HG03095 (cell line): ENCODE results near the gene BTBD6.
"Not testable (repeated sequence)": the region's sequence is repeated elsewhere in the genome, so short reads cannot be mapped to it uniquely, and the experiment has no call there.

ENCODE experiments used
- ATAC-seq: cut with Tn5 transposase; IDR thresholded peaks from one replicate; pipeline ENCODE4 v1.9.1; 2021; ENCODE audit warnings: moderate library complexity; ENCODE audit not compliant: unreplicated experiment

BTBD6 gene

DNA sequence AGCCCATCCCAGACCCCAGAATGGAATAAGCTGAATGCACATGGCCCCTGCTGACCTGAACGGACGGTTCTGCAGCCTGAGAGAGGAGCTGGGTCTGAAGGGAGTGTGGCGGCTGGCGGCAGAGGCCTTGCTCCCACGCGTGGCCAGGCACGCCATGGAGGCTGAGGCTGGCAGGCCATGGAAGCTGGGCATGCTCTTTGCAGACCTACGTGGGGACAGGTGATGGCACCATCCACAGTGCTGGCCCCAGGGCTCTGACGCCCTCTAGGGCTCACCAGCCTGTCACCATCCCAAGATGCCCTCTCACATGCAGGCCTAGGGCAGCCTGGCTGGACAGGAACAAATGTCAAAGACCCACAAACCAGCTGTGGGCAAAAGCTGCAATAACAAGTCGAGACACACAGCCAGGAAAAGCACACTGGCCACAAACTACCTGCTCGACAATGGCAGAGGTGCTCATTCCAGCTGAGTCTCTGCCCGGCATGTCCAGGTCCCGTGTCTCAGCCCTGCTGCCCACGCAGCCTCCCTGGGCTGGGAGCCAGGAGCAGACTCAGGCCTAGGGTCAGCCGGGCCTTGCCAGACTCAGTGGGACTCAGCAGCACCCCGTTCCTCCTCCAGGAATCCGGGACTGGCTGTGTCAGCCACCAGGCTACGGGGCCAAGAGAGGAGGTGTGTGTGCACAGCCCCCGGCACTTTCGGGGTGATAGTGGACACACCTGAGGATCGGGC, 19.7 kb downstream of the BTBD6 start:
- ATAC-seq, result no peak

DNA sequence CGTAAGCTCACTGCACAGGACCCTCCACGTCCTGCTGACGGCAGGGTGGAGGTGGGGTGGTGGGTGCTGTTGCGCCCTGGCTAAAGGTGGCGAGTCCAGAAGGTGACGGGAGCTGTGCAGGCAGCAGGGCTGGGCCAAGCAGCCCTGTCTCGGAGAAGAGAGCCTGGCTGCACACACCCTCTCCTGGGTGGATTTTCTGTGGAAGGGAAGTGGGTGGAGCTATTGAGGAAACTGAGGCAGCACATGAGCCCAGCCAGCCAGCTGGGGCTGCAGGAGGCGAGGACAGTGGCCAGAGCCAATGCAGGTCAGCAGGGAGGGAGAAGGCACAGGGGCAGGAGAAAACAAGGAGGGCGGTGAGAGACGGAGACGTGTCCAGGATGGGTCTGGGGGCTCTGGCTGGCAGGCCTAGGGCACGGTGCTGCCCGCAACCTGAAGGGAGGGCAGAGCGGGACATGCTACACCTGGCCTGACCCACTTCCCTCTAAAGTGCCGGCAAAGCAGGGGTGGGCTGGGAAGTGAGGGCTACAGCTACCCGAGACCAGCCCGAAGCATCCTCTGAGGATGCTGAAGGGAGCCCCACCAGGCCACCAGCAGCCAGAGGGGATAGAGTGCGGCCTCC, 20.5 kb downstream of the BTBD6 start:
- no peak for ATAC-seq

DNA sequence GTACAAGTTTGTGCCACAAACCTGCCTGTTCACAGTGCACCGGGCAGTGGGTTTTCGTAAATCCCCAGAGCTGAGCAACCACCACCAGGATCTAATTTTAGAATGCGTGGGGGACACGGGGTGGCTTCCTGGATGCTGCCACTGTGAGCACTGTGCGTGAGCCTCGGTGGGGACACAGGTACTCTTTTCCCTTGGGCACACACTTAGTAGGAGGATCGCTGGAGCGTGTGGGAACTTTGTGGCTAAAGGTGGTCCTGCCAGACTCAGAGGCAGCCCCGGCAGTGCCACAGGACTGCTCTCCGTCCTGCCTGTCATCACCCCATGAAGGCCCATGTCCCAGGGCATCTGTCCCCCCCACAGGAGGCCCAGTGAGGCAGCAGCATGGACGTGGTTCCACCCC, 21.1 kb downstream of the BTBD6 start:
- no peak for ATAC-seq

DNA sequence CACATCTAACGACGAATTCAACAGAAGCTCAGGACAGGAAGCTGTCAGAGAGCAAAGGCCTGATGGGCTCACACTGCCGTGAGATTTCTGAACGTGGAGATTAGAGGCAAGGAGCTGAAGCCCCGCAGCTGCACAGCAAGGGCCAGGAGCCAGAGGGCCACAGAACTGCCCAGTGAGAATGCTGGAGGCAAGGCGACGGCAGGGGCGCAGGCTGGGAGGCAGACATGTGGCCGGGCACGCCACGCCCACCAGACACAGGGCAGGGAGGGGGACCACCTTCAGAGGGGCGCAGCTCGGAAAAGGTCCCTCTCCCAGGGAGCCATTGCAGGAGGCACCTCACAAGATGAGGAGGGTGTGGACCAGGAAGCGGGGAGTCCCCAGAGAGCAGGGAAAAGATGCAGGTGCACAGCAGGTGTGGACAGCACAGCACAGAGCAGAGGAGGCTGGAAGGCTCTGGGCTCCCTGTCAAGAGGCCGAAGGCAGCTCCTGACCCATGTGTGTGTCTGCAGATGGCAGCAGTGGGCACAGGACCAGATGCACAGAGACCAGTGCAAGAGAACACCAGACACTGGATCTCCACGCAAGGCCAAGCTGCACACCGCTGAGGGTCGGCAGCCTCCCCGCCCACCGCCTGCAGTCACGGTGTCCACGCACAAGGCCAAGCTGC, 23.0 kb downstream of the BTBD6 start:
- no peak for ATAC-seq

DNA sequence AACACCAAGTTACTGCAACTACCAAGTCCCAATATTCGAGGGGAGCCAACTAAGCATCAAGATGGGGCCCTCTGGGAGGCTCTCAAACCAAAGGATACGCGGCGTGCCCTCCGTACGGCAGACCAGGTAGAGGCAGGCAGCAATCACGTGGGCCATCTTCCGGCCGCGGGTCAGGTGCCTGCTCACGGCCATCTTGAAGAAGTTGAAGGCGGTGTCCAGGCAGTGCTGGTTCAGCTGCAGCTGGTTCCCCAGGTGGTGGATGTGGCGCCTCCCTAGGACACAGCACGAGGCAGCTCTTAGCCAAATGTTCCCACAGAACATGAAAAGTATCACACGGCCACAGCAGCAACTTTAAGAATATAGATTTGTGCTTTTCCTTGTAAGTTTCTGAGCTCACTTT, 24.3 kb downstream of the BTBD6 start:
- ATAC-seq, result no peak

DNA sequence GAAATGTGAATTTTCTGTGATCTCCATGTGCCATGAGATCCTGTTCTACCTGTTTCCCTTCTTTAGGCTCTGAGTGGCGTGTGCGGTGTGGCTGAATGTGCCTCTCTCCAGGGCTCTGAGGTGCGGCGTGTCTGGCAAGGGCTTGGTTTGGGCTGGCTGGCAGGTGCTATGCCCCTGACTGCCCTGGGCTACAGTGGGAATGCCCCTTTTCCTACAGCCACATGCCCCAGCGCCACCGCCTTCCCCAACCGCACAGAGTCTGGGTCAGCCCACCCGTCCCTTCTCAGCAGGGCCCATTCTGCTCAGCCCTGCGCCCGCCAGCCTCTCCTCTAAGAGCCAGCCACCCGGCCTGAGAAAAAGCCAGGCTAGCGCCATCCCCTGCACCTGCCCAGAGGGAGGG, 24.7 kb downstream of the BTBD6 start:
- ATAC-seq, result no peak

DNA sequence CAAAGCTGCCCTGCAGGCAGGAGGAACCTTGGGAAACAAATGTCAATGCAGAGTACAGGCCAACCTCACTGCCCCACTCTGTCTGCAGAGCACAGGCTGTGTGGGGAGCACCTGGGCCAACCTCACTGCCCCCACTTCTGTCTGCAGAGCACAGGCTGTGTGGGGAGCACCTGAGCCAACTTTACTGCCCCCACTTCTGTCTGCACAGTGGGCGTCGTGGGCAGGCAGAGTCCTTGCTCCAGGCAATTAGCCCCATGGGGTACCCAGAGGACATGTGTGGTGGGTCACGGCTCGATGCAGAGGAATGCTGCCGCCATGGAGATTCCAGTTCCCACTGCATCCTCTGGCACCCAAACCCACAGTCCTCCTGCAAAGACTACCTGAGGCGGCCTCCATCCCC, 26.3 kb downstream of the BTBD6 start:
- no peak for ATAC-seq

DNA sequence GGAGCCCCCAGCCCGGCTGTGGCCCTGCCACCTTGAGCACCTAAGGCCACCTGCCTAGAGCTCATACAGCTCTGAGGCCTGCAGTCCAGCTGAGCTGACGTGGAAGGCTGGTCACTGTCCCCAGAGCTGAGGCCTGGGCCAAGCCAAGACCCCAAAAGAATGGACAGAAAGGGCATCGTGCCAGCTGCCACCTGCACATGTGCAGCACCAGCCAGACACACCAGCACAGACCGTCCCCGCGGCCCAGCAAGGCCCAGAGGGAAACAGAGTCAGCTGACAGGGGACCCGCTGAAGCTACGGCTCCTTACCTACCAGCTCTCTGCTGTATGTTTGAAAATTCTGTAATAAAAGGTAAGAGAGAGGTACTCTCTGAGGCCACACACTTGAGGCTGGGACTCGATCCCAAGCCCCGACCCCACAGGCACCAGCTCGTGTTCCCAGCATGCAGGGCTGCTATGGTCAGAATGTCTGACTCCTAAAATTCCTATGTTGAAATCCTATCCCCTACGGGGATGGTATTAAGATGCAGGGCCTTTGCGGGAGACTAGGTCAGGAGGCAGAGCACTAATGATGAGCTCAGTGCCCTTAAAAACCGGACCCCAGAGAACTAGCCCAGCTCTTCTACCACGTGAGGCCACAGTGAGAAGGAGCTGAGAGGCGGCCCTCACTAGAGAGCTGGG, 27.1 kb downstream of the BTBD6 start:
- no peak for ATAC-seq

DNA sequence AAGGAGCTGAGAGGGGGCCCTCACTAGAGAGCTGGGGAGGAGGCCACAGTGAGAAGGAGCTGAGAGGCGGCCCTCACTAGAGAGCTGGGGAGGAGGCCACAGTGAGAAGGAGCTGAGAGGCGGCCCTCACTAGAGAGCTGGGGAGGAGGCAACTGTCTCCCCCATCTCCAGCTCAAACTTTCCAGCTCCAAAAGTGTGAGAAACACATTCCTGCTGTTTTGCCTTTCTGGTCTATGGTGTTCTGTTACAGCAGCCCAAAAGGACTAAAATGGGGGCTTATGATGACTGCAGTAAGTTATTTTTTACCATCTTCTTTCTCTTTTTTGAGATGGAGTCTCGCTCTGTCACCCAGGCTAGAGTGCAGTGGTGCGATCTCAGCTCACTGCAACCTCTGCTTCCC, 29.1 kb downstream of the BTBD6 start:
- not testable (repeated sequence) for ATAC-seq

DNA sequence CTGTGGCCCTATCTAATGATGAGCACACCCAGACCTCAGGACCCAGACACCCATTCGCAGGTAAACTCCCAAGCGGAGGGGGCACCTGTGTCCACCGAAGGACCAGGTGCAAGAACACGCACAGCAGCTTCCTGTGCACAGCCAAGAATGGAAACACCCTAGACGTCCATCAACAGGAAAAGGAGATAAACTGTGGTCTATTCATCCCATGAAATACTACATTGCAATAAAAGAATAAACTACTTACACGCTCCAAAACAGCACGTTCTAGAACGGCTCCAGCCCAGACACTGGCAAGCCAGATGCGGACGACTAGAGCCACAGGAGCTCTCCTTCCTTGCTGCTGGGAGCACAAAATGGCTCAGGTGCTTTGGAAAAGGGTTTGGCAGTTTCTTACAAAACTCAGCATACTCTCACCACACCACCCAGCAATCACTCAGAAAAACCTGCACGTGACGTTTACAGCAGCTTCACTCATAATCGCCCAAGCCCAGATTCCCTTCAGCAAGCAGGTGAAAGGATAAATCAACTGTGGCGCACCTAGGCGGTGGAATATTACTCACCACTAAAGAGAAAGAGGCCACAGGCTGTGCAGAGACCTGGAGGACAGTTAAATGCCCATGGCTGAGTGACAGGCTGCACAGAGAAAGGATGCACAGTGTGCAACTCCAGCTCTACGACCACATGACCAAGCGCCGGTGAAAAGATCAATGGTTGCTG, 31.5 kb downstream of the BTBD6 start:
- ATAC-seq, result no peak

DNA sequence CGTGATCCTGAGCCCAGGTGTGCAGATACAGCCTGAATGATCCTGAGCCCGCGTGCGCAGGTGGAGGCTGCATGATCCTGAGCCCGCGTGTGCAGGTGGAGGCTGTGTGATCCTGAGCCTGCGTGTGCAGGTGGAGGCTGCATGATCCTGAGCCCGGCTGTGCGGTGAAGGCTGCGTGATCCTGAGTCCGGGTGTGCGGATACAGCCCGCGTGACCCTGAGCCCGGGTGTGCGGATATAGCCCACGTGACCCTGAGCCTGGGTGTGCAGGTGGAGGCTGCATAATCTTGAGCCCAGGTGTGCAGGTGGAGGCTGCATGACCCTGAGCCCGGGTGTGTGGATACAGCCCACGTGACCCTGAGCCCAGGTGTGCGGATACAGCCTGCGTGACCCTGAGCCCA, 32.2 kb downstream of the BTBD6 start:
- no peak for ATAC-seq

DNA sequence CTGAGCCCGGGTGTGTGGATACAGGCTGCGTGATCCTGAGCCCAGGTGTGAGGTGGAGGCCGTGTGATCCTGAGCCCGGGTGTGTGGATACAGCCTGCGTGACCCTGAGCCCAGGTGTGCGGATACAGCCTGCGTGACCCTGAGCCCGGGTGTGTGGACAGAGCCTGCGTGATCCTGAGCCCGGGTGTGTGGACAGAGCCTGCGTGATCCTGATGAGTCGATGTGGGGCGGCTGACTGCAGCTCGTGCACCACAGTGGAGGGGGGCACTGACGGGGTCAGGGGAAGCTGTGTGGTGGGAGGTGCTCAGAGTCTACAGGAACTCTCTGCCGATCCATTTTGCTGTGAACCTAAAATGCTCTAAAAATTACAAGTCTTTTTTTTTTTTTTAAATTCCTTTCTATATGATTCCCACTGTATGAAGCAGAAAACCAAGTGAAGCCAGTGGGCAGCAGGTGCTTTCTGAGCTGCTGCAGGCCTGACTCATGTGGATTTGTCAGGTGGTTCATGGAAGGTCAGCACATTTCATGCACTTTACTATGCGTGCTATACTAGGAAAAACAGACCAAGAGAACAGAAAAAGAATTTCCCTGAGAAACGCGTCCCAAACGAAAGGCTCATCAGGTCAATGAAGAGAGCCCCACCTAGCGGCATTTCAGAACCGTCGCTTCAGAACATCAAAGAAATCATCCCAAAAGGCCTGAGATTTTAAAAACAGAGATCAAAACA, 33.2 kb downstream of the BTBD6 start:
- no peak for ATAC-seq

DNA sequence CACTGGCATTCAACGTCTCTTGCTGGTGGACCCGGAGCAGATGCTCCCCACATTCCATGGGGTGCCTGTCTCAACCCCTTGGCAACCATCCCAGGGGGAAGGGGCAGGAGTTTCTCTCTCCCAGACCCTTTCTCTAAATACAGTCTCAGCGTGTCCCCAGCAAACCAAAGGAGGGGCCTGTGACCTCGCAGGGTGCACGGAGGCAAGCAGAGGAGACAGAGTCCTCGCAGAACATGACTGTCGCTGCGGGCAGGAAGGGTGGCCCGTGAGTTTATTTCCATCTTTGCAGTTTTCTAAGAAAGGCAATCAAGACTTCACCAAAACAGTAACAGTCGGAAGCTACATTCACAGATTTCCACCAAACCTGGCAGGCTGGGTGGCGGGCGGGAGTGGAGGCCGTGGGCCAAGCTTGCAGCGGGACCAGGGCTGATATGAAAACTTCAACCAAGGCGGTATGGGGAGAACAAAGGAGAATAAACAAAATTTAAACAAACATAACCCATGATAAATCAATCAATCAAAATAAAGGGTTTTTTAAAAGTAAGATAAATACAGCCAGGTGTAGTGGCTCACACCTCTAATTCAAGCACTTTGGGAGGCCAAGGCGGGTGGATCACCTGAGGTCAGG, 33.9 kb downstream of the BTBD6 start:
- no peak for ATAC-seq

DNA sequence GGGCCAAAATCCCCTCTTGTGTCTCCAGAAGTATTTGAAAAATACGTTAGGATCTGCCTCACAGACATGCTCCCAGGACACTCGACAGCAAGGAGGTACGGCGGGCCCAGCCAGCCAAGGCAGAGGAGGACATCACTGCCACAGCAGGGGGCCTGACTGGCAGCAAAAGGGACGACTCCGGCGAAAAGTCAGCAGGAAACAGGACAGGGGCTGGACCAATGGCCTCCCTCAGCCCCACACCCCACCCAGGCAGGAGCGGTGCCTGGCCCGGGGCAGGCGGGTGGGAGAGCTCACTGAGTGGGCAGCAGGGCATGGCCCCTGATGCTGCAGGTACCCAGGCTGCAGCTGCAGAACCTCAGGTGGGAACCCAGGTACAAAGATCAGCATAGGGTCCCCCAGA, 34.7 kb downstream of the BTBD6 start:
- ATAC-seq, result no peak

DNA sequence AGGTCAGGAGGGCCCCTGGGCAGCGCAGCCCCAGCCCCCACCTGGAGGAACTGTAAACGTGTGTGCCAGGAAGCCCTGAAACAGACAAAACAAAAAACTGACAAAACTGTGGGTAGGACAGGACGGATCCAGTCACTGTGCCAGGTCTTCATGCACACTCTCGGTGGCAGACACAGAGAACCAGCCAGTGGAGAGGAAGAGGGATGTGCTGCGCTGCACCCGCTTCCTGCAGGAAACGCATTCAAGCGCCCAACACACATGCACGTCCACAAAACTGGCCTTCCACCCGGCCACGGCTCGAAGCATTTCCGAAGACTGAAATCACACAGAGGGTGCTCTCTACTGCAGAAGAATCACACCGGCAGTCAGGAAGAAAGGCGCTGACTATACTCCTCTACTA, 35.6 kb downstream of the BTBD6 start:
- ATAC-seq, result no peak

DNA sequence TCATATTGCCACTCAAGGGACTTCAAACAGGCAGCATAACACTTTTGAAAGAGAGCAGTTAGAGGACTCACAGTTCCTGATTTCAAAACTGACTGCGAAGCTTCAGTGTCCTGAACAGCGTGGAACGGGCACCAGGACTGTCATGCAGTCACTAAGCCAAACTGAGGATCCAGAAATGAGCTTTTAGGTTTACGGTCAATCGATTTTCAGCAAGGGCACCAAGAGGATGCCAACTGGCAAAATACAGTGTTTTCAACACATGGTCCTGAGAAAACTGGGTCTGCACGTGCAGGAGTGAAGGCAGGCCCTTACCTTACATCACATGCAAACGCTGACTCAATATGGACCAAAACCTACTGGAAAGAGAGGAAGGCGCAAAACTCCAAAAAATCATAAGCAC, 36.8 kb downstream of the BTBD6 start:
- no peak for ATAC-seq

DNA sequence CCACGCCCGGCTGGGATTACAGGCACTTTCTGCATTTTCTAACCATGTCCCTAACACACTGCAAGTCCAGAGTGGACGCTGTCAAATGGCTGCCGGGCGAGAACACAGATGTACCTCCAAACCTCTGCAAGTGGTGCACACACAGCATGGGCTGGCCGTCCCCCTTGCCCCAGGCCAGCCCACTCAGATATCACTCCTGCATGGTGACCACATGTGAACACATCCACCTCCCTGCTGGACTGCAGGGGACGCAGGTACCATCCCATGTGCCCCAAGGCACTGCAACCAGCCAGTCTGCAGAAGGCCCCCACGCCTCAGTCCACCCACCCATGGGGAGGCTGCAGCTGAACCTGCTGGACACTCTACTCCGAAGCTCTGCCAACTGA, 38.4 kb downstream of the BTBD6 start:
- no peak for ATAC-seq

DNA sequence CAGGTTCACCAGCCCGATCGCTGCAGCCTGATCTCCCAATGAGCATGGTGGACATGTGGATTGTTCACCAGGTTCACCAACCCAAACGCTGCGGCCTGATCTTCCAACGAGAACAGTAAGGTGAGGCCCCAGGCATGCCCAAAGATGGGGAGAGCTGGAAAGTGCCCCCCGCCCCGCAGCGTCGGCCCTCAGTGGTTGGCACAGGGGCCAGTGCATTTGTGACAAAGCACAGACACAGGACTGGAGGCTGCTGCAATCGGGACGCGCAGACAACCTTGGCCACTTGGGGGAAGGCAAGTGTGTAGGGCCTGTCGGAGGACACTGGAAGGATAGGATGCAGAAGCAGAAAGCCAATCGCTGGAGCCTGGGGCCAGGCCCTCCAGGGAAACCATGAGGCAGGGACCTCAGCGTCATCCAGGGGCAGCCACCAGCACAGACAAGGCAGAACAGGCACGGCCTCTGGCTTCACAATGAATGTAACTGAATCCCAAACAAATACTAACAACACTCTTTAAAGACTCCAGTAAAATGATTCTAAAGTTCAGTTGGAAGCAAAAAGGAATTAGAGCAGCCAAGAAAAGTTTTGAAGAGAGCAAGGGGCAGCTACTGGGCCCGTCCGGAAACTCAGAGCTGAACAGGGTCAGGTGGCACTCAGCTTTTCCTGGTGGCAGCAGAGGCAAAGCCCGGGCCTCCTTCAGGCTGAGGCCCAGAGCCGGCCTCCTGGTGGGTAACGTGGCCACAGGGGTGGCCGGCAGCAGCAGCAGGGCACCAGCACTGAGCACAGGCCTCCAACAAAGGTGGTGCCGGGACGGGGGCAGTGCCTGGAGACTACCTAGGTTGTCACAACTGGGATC, 39.1 kb downstream of the BTBD6 start:
- no peak for ATAC-seq

DNA sequence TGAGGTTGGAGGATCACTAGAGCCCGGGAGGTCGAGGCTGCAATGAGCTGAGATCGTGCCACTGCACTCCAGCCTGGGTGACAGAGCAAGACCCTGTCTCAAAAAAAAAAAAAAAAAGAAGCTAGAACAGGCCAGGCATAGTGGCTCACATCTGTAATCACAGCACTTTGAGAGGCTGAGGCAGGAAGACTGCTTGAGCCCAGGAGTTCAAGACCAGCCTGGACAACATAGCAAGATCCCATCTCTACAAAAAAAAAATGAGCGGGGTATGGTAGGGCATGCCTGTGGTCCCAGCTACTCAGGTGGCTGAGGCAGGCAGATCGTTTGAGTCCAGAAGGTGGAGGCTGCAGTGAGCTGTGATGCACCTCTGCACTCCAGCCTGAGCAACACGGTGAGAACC, 40.6 kb downstream of the BTBD6 start:
- ATAC-seq, result not testable (repeated sequence)
